ENCODE data around the gene UGT1A10. TPM values are rescaled to one million over a fixed set of nuclear protein-coding genes. Genes with fewer than 3 reads are reported as not detected.

The UGT1A10 gene
- polyA plus RNA-seq, 1 experiment: not detected

DNA sequence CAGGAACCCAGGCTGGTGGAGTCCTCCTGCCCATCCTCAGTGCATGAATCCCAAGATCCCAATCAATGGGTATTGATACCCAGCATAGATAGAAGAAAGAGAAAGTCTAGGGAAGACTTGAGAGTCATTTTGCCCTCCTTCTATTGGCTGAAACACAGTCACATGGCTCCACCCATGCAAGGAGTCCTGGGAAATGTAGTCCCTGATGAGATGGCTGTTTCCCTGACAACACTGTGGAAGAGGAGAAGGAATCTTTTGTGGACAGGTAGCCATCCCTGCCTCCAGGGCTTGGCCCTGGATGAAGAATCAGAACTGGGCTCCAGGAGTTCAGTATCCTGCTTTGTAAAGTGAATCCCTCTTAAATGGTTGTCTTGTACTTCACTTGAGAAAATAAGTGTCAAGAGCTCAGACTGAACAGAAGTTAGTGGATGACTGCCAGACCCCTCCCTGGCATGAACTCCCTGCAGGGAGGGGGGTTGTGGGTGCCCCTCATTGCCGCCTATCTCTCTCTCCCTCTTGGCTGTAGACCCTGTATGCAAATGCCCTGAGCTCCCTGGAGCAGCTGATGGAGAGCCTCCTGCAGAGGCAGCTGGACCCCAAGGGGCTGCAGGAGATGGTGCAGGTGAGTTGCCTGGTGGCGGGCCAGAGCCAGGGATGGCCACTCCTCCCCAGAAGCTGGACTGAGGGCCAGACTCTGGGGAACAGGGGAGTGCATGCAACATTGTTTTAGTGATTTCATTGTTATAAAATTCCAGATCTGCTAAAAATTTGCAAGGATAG lies 178.0 kb downstream of the UGT1A10 start:
- POLR2A ChIA-PET: no interaction called here
- CTCF ChIA-PET: no interaction called here
- Histone ChIP-seq H3K27me3 (ENCODE audit: control insufficient read depth, insufficient read depth, low read length) (0 out of 2 replicates have a peak, but pooled peaks cover 1% of the 10 kb centered on the region), H3K4me3 (ENCODE audit: low read depth, low read length) (no peak overlapping the region), H3K36me3 (ENCODE audit: control insufficient read depth, insufficient read depth, low read length) (no peaks in the 10 kb centered on the region)
- no peak for DNase-seq (ENCODE audit: low read depth)
- TF ChIP-seq, protein P1, sequence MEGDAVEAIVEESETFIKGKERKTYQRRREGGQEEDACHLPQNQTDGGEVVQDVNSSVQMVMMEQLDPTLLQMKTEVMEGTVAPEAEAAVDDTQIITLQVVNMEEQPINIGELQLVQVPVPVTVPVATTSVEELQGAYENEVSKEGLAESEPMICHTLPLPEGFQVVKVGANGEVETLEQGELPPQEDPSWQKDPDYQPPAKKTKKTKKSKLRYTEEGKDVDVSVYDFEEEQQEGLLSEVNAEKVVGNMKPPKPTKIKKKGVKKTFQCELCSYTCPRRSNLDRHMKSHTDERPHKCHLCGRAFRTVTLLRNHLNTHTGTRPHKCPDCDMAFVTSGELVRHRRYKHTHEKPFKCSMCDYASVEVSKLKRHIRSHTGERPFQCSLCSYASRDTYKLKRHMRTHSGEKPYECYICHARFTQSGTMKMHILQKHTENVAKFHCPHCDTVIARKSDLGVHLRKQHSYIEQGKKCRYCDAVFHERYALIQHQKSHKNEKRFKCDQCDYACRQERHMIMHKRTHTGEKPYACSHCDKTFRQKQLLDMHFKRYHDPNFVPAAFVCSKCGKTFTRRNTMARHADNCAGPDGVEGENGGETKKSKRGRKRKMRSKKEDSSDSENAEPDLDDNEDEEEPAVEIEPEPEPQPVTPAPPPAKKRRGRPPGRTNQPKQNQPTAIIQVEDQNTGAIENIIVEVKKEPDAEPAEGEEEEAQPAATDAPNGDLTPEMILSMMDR (IDR thresholded peaks at IDR 0.05; ENCODE audit: insufficient read depth, low read depth, low read length): no peak

- ChIA-PET CTCF (no interaction called here), POLR2A (no interaction called here)
- TF ChIP-seq, protein P1 (IDR thresholded peaks at IDR 0.05; ENCODE audit: insufficient read depth, low read depth, low read length): no peak
- no peak overlapping the region for H3K4me3 ChIP-seq (ENCODE audit: low read depth, low read length)
- DNase-seq (ENCODE audit: low read depth): peak; percentile 21
- no peaks in the 10 kb centered on the region for H3K36me3 ChIP-seq (ENCODE audit: control insufficient read depth, insufficient read depth, low read length)
- 0 out of 2 replicates have a peak, but pooled peaks cover 1% of the 10 kb centered on the region for H3K27me3 ChIP-seq (ENCODE audit: control insufficient read depth, insufficient read depth, low read length)
These were observed 179.6 kb downstream of the UGT1A10 start for GRCh38 chr2:233815861-233816260.

GRCh38 chr2:233816334-233816733 lies 180.1 kb downstream of the UGT1A10 start:
- H3K4me3 ChIP-seq (ENCODE audit: low read depth, low read length): no peak overlapping the region
- POLR2A ChIA-PET: no interaction called here
- CTCF ChIA-PET: no interaction called here
- H3K36me3 ChIP-seq (ENCODE audit: control insufficient read depth, insufficient read depth, low read length): no peaks in the 10 kb centered on the region
- TF ChIP-seq, protein P1 (IDR thresholded peaks at IDR 0.05; ENCODE audit: insufficient read depth, low read depth, low read length): no peak
- DNase-seq (ENCODE audit: low read depth): no peak
- H3K27me3 ChIP-seq (ENCODE audit: control insufficient read depth, insufficient read depth, low read length): 0 out of 2 replicates have a peak, but pooled peaks cover 1% of the 10 kb centered on the region

GRCh38 chr2:233816771-233817170 lies 180.5 kb downstream of the UGT1A10 start:
- Histone ChIP-seq H3K36me3 (ENCODE audit: control insufficient read depth, insufficient read depth, low read length) (no peaks in the 10 kb centered on the region), H3K27me3 (ENCODE audit: control insufficient read depth, insufficient read depth, low read length) (0 out of 2 replicates have a peak, but pooled peaks cover 1% of the 10 kb centered on the region), H3K4me3 (ENCODE audit: low read depth, low read length) (no peak overlapping the region)
- TF ChIP-seq, protein P1 (IDR thresholded peaks at IDR 0.05; ENCODE audit: insufficient read depth, low read depth, low read length): no peak
- ChIA-PET POLR2A (no interaction called here), CTCF (no interaction called here)
- DNase-seq (ENCODE audit: low read depth): no peak

- ChIA-PET CTCF (no interaction called here), POLR2A (no interaction called here)
- TF ChIP-seq, protein P1 (IDR thresholded peaks at IDR 0.05; ENCODE audit: insufficient read depth, low read depth, low read length): no peak
- H3K27me3 ChIP-seq (ENCODE audit: control insufficient read depth, insufficient read depth, low read length): 0 out of 2 replicates have a peak, but pooled peaks cover 1% of the 10 kb centered on the region
- no peaks in the 10 kb centered on the region for H3K36me3 ChIP-seq (ENCODE audit: control insufficient read depth, insufficient read depth, low read length)
- H3K4me3 ChIP-seq (ENCODE audit: low read depth, low read length): no peak overlapping the region
- no peak for DNase-seq (ENCODE audit: low read depth)
These were observed 181.2 kb downstream of the UGT1A10 start for GRCh38 chr2:233817361-233817911.

Measured in BJ (cell line).